ENCODE measurements around the gene VMP1. TPM values are rescaled to one million over a fixed set of nuclear protein-coding genes. Genes with fewer than 3 reads are reported as not detected.

Gene VMP1
- polyA plus RNA-seq, 2 of the 4 experiments (the other 2 are of a cell fraction) = 395 to 726 TPM

DNA sequence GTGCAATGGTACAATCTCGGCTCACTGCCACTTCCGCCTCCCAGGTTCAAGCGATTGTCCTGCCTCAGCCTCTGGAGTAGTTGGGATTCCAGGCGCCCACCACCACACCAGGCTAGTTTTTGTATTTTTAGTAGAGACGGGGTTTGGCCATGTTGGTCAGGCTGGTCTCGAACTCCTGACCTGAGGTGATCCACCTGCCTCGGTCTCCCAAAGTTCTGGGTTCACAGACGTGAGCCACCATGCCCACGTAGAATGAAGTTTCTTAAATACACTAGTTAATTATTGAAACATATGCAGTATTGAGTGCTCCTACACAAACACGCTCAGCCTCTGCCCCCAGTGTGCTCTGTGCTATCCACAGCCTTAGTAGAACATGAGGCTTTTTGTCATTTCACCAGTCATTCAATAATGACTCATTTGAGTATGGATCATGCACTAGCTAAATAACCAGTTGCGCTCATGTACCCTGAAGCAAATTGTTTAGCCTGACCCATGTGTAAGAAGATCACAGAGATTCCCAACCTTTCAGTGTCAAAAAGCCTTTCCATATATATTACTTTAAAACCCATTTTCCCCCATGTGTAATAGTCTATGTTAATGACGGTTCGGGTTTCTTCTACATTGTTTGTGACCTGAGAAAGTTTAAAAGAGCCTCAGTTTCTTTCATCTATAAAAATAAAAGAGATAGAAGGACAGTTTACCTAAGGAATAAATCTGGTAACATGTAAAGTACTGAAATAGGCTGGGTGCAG is 135.6 kb downstream of the VMP1 start (continued):
- peak; percentile 100 for TF ChIP-seq HOXA7 (CRISPR knock-in tag; IDR thresholded peaks at IDR 0.05)
- TF ChIP-seq MYC (IDR thresholded peaks at IDR 0.05; ENCODE audit: borderline replicate concordance, low read length) = peak; percentile 9; the same call in 1 of the 2 replicates
- TF ChIP-seq, protein P1, sequence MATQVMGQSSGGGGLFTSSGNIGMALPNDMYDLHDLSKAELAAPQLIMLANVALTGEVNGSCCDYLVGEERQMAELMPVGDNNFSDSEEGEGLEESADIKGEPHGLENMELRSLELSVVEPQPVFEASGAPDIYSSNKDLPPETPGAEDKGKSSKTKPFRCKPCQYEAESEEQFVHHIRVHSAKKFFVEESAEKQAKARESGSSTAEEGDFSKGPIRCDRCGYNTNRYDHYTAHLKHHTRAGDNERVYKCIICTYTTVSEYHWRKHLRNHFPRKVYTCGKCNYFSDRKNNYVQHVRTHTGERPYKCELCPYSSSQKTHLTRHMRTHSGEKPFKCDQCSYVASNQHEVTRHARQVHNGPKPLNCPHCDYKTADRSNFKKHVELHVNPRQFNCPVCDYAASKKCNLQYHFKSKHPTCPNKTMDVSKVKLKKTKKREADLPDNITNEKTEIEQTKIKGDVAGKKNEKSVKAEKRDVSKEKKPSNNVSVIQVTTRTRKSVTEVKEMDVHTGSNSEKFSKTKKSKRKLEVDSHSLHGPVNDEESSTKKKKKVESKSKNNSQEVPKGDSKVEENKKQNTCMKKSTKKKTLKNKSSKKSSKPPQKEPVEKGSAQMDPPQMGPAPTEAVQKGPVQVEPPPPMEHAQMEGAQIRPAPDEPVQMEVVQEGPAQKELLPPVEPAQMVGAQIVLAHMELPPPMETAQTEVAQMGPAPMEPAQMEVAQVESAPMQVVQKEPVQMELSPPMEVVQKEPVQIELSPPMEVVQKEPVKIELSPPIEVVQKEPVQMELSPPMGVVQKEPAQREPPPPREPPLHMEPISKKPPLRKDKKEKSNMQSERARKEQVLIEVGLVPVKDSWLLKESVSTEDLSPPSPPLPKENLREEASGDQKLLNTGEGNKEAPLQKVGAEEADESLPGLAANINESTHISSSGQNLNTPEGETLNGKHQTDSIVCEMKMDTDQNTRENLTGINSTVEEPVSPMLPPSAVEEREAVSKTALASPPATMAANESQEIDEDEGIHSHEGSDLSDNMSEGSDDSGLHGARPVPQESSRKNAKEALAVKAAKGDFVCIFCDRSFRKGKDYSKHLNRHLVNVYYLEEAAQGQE (IDR thresholded peaks at IDR 0.05) = peak; percentile 53
- no peak for TF ChIP-seq CBX8 (IDR thresholded peaks at IDR 0.05)
- peak; percentile 46 for TF ChIP-seq NFE2L2 (conservative IDR thresholded peaks at IDR 0.05; ENCODE audit: low read length)

DNA sequence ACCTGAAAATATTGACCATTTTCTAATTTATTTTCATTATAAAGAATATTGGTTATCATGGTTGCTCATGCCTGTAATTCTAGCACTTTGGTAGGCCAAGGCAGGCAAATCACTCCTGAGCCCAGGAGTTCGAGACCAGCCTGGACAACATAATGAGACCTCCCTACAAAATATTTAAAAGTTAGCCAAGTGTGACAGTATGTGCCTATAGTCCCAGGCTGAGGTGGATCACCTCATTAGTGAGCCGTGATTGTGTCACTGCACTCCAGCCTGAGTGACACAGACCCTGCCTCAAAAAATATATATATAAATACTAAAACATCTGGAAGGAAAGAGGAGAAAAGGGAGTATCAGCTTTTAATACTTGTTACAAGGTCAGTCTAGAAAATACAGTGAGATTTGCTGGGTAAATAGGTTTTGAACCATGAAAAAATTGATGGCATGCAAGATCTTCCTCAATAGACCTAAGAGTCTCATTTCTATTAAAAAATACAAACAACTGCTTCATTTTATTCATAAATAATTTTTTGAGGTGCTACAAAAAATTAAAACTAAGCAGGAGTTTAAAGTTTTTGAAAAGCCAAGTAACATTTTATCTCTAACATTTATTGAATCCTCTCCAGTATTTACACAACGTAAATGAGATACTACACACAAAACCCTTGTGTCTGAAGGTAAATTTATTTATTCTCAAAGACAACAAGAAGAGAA is 137.6 kb downstream of the VMP1 start:
- H3K4me3 ChIP-seq = no peak overlapping the region
- peak overlapping the region; percentile 91 to 96 for H3K27ac ChIP-seq
- peaks cover 56% of the 10 kb centered on the region for H3K4me1 ChIP-seq
- no peak for FAIRE-seq
- CTCF ChIA-PET = interaction anchor here (1.4 to 12.7 kb wide), 3 partner anchors 59 to 95 kb away, joined by 3 to 244 read pairs (median 4); no protein-coding TSS in a partner anchor
- peak in 1 of 2 experiments; percentile 7; a peak in 3 of 6 replicates for ATAC-seq
- peak overlapping the region; percentile 77 for H3K4me2 ChIP-seq
- peak in 1 of 2 experiments; percentile 89 for DNase-seq (ENCODE audit: low read depth in 1 of 2, low spot score in 1 of 2)
- 2% methylated on average over 3 of the region's 3 CpGs for WGBS (ENCODE audit: missing lambda C conversion rate)
- no peaks in the 10 kb centered on the region for H3K9me3 ChIP-seq
- POLR2A ChIA-PET = interaction anchor here (1.8 to 13.6 kb wide), 9 partner anchors 7 to 138 kb away, joined by 7 to 610 read pairs (median 27); partner anchors contain the start of genes PTRH2, RPS6KB1, TUBD1 and VMP1
- TF ChIP-seq, protein P2, sequence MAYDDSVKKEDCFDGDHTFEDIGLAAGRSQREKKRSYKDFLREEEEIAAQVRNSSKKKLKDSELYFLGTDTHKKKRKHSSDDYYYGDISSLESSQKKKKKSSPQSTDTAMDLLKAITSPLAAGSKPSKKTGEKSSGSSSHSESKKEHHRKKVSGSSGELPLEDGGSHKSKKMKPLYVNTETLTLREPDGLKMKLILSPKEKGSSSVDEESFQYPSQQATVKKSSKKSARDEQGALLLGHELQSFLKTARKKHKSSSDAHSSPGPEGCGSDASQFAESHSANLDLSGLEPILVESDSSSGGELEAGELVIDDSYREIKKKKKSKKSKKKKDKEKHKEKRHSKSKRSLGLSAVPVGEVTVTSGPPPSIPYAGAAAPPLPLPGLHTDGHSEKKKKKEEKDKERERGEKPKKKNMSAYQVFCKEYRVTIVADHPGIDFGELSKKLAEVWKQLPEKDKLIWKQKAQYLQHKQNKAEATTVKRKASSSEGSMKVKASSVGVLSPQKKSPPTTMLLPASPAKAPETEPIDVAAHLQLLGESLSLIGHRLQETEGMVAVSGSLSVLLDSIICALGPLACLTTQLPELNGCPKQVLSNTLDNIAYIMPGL (CRISPR knock-in tag; IDR thresholded peaks at IDR 0.05; ENCODE audit: borderline replicate concordance) = peak; percentile 98
- TF ChIP-seq, protein P3, sequence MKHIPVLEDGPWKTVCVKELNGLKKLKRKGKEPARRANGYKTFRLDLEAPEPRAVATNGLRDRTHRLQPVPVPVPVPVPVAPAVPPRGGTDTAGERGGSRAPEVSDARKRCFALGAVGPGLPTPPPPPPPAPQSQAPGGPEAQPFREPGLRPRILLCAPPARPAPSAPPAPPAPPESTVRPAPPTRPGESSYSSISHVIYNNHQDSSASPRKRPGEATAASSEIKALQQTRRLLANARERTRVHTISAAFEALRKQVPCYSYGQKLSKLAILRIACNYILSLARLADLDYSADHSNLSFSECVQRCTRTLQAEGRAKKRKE (CRISPR knock-in tag; IDR thresholded peaks at IDR 0.05; ENCODE audit: low read depth) = peak; percentile 93
- peak; percentile 80; the same call in 1 of the 2 replicates for TF ChIP-seq HOXB13 (CRISPR knock-in tag; IDR thresholded peaks at IDR 0.05; ENCODE audit: low read depth)
- no peak for TF ChIP-seq NR3C1 (IDR thresholded peaks at IDR 0.05)
- no peak for TF ChIP-seq CHD2 (IDR thresholded peaks at IDR 0.05; ENCODE audit: low read length, partially characterized antibody)
- peak; percentile 74 for TF ChIP-seq FOXS1 (CRISPR knock-in tag; IDR thresholded peaks at IDR 0.05)
- no peak for TF ChIP-seq RFX5 (IDR thresholded peaks at IDR 0.05)
- no peak for TF ChIP-seq JUN (IDR thresholded peaks at IDR 0.05)
- TF ChIP-seq, protein P4, sequence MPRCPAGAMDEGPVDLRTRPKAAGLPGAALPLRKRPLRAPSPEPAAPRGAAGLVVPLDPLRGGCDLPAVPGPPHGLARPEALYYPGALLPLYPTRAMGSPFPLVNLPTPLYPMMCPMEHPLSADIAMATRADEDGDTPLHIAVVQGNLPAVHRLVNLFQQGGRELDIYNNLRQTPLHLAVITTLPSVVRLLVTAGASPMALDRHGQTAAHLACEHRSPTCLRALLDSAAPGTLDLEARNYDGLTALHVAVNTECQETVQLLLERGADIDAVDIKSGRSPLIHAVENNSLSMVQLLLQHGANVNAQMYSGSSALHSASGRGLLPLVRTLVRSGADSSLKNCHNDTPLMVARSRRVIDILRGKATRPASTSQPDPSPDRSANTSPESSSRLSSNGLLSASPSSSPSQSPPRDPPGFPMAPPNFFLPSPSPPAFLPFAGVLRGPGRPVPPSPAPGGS (IDR thresholded peaks at IDR 0.05) = no peak
- TF ChIP-seq, protein P5, sequence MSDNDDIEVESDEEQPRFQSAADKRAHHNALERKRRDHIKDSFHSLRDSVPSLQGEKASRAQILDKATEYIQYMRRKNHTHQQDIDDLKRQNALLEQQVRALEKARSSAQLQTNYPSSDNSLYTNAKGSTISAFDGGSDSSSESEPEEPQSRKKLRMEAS (IDR thresholded peaks at IDR 0.05) = no peak
- TF ChIP-seq CBX2 (IDR thresholded peaks at IDR 0.05; ENCODE audit: borderline replicate concordance, low read depth) = no peak
- TF ChIP-seq TP53 (CRISPR knock-in tag; IDR thresholded peaks at IDR 0.05) = peak; percentile 99
- TF ChIP-seq ZNF302 (CRISPR knock-in tag; IDR thresholded peaks at IDR 0.05) = no peak; the same call in 1 of the 2 replicates
- TF ChIP-seq RAD21 (conservative IDR thresholded peaks at IDR 0.05 in 1 of 2, IDR thresholded peaks at IDR 0.05 in 1 of 2) = no peak
- TF ChIP-seq ESRRA (IDR thresholded peaks at IDR 0.05; ENCODE audit: borderline replicate concordance, low read length) = no peak
- peak; percentile 99 for TF ChIP-seq TFCP2L1 (CRISPR knock-in tag; IDR thresholded peaks at IDR 0.05)
- TF ChIP-seq HOXB5 (CRISPR knock-in tag; IDR thresholded peaks at IDR 0.05) = peak; percentile 90
- no peak for TF ChIP-seq EP300 (IDR thresholded peaks at IDR 0.05)
- no peak for TF ChIP-seq FOSL2 (IDR thresholded peaks at IDR 0.05)
- TF ChIP-seq FOSL2 (CRISPR knock-in tag; IDR thresholded peaks at IDR 0.05) = peak; percentile 25; the same call in 1 of the 2 replicates
